ENCODE data around the gene IDH3B. TPM values are rescaled to one million over a fixed set of nuclear protein-coding genes. Genes with fewer than 3 reads are reported as not detected.

Gene IDH3B
- total and polyA plus RNA-seq, 2 of the 13 experiments (the other 11 are each of a cell fraction or from before 2014, with no cell fraction given): 215 to 254 TPM

GRCh38 chr20:2663887-2664719 lies at the start of gene IDH3B (continued):
- peak; percentile 93; the same call in 1 of the 2 replicates for TF ChIP-seq TRAFD1 (CRISPR knock-in tag; IDR thresholded peaks at IDR 0.05; ENCODE audit: borderline replicate concordance)
- peak; percentile 55 for TF ChIP-seq HHEX (CRISPR knock-in tag; IDR thresholded peaks at IDR 0.05)
- peak; percentile 85; the same call in 1 of the 2 replicates for TF ChIP-seq KLF6 (CRISPR knock-in tag; IDR thresholded peaks at IDR 0.05)
- TF ChIP-seq SRSF9 (IDR thresholded peaks at IDR 0.05; ENCODE audit: borderline replicate concordance, insufficient read depth, low read depth, low read length, poor library complexity, severe bottlenecking): no peak
- TF ChIP-seq ZBTB8A (CRISPR knock-in tag; IDR thresholded peaks at IDR 0.05; ENCODE audit: borderline replicate concordance, low read depth): no peak
- TF ChIP-seq KLF16 (CRISPR knock-in tag; IDR thresholded peaks at IDR 0.05): peak in 1 of 2 experiments; percentile 98; a peak in 2 of 4 replicates
- TF ChIP-seq MXD3 (CRISPR knock-in tag; IDR thresholded peaks at IDR 0.05): peak; percentile 75; the same call in 1 of the 2 replicates
- TF ChIP-seq ETV6 (CRISPR knock-in tag; conservative IDR thresholded peaks at IDR 0.05): peak; percentile 83
- 0 out of 2 replicates have a peak, but pooled peaks have one; percentile 5 for TF ChIP-seq NFE2L2 (IDR thresholded peaks at IDR 0.05; ENCODE audit: low read length)
- peak; percentile 9; the same call in 1 of the 2 replicates for TF ChIP-seq NR2F2 (IDR thresholded peaks at IDR 0.05; ENCODE audit: borderline replicate concordance, low read depth)
- TF ChIP-seq KMT2A (CRISPR knock-in tag; IDR thresholded peaks at IDR 0.05): peak; percentile 95
- peak; percentile 74 for TF ChIP-seq BCL6 (CRISPR knock-in tag; IDR thresholded peaks at IDR 0.05)
- no peak for TF ChIP-seq RCOR2 (CRISPR knock-in tag; IDR thresholded peaks at IDR 0.05)
- TF ChIP-seq SMYD3 (CRISPR knock-in tag; IDR thresholded peaks at IDR 0.05): peak; percentile 95; the same call in 1 of the 2 replicates
- TF ChIP-seq ZNF343 (CRISPR knock-in tag; IDR thresholded peaks at IDR 0.05): no peak; the same call in 1 of the 2 replicates
- TF ChIP-seq PTBP1 (IDR thresholded peaks at IDR 0.05; ENCODE audit: low read depth, low read length, poor library complexity, severe bottlenecking): peak; percentile 93
- TF ChIP-seq ARID4A (CRISPR knock-in tag; IDR thresholded peaks at IDR 0.05; ENCODE audit: borderline replicate concordance): peak; percentile 95; the same call in 1 of the 2 replicates
- TF ChIP-seq ZXDC (CRISPR knock-in tag; IDR thresholded peaks at IDR 0.05): no peak
- no peak for TF ChIP-seq TRIM24 (CRISPR knock-in tag; IDR thresholded peaks at IDR 0.05)
- no peak for TF ChIP-seq JUN (CRISPR knock-in tag; IDR thresholded peaks at IDR 0.05)

All from HepG2 (cell line).